Measurements from ENCODE around the gene PPP1R15A. TPM values are rescaled to one million over a fixed set of nuclear protein-coding genes. Genes with fewer than 3 reads are reported as not detected.
A peak's percentile ranks its signal among the peaks of the same experiment; 100 is the strongest.
"Not testable (repeated sequence)": the region's sequence is repeated elsewhere in the genome, so short reads cannot be mapped to it uniquely, and the experiment has no call there.

The PPP1R15A gene
- total RNA-seq, 4 donors from 2014 or later, result 28.6 to 53.0 (median 30.9) TPM

GRCh38 chr19:48867123-48867745 is 5.0 kb upstream of the PPP1R15A start:
- H3K27ac ChIP-seq, result peak overlapping the region; percentile 89 to 94
- no peaks in the 10 kb centered on the region for H3K27me3 ChIP-seq
- peak overlapping the region; percentile 31 to 47 for H3K4me3 ChIP-seq
- intact Hi-C loops (cut with DNase I; ENCODE audit: low total_unique reads), result no loop called here
- no peaks in the 10 kb centered on the region for H3K9me3 ChIP-seq
- H3K36me3 ChIP-seq, result no peaks in the 10 kb centered on the region
- H3K4me1 ChIP-seq, result peaks cover 6 to 7% of the 10 kb centered on the region in 2 donors
- no peak for DNase-seq
- TF ChIP-seq POLR2A (IDR thresholded peaks at IDR 0.05) (no peak), CTCF (IDR thresholded peaks at IDR 0.05) (no peak)

GRCh38 chr19:48867746-48868113 is 4.5 kb upstream of the PPP1R15A start:
- Histone ChIP-seq H3K4me3 (peak overlapping the region; percentile 31 to 47), H3K27ac (peak overlapping the region; percentile 89 to 94), H3K36me3 (no peaks in the 10 kb centered on the region), H3K4me1 (peaks cover 6 to 7% of the 10 kb centered on the region in 2 donors), H3K9me3 (no peaks in the 10 kb centered on the region), H3K27me3 (no peaks in the 10 kb centered on the region)
- intact Hi-C loops (cut with DNase I; ENCODE audit: low total_unique reads), result no loop called here
- TF ChIP-seq POLR2A (IDR thresholded peaks at IDR 0.05), result no peak
- no peak for TF ChIP-seq CTCF (IDR thresholded peaks at IDR 0.05)
- DNase-seq, result no peak

- peak within 1 kb of the TSS; percentile 89 to 94 for H3K27ac ChIP-seq
- H3K9me3 ChIP-seq, result no peaks in the 10 kb centered on the region
- intact Hi-C loops (cut with DNase I; ENCODE audit: low total_unique reads), result no loop called here
- H3K4me1 ChIP-seq, result peaks cover 6 to 7% of the 10 kb centered on the region in 2 donors
- no peaks in the 10 kb centered on the region for H3K27me3 ChIP-seq
- DNase-seq, result peak; percentile 80 to 89
- peak within 1 kb of the TSS; percentile 31 to 47 for H3K4me3 ChIP-seq
- TF ChIP-seq CTCF (IDR thresholded peaks at IDR 0.05) (no peak), POLR2A (IDR thresholded peaks at IDR 0.05) (peak; percentile 34 to 66)
- H3K36me3 ChIP-seq, result no peaks in the 10 kb centered on the region
Measured at GRCh38 chr19:48868114-48868886, 3.9 kb upstream of the PPP1R15A start, which contains the start of gene PLEKHA4. TSS of gene PLEKHA4 (minus strand) at chr19:48868617. CDS start at chr19:48867620, 997 bp downstream.

- Histone ChIP-seq H3K4me3 (no peak overlapping the region), H3K4me1 (peaks cover 6 to 7% of the 10 kb centered on the region in 2 donors), H3K27ac (no peak overlapping the region), H3K36me3 (no peaks in the 10 kb centered on the region), H3K9me3 (no peaks in the 10 kb centered on the region), H3K27me3 (no peaks in the 10 kb centered on the region)
- TF ChIP-seq POLR2A (IDR thresholded peaks at IDR 0.05), result no peak
- no peak for TF ChIP-seq CTCF (IDR thresholded peaks at IDR 0.05)
- DNase-seq, result no peak
- intact Hi-C loops (cut with DNase I; ENCODE audit: low total_unique reads), result no loop called here
Measured at GRCh38 chr19:48870048-48870447, 2.2 kb upstream of the PPP1R15A start.

GRCh38 chr19:48871471-48872181 is 595 bp upstream of the PPP1R15A start:
- H3K9me3 ChIP-seq; H3K36me3 ChIP-seq; intact Hi-C loops (cut with DNase I; ENCODE audit: low total_unique reads); H3K27me3 ChIP-seq; DNase-seq: not testable (repeated sequence)
- H3K4me3 ChIP-seq, result peak overlapping the region in 1 of 2 donors; percentile 100
- H3K4me1 ChIP-seq, result peaks cover 13 to 14% of the 10 kb centered on the region in 2 donors
- H3K27ac ChIP-seq, result peak overlapping the region; percentile 100
